OCI-LY7 (cell line): ENCODE results near the gene LIFR. TPM values are rescaled to one million over a fixed set of nuclear protein-coding genes. Genes with fewer than 3 reads are reported as not detected.

ENCODE experiments used
- BruUV-seq: library from RNA; stranded (reverse); fragments of 400-500 nt; replicated peaks from 2 replicates; lab custom pipeline; 2021; lab: Mats Ljungman, UMichigan
- CTCF ChIA-PET: fragments of 300-600 bp; sonication (Branson Sonifier 250); formaldehyde crosslinking; loops from one replicate; lab custom pipeline; 2022; ENCODE audit warnings: antibody characterized with exemption; ENCODE audit not compliant: unreplicated experiment; lab: Charles Lee
- POLR2A ChIA-PET: fragments of 300-600 bp; sonication (Branson Sonifier 250); formaldehyde crosslinking; loops from one replicate; lab custom pipeline; 2022; ENCODE audit warnings: antibody characterized with exemption; lab: Charles Lee
- DNase-seq: peaks from one replicate; pipeline ENCODE4 v3.0.0-alpha.2; 2015; ENCODE audit warnings: low spot score
- H2AFZ ChIP-seq: fragments of 200-600 bp; sonication (generic), shearing (Covaris generic); 2 replicates; pipeline ENCODE4 v1.6.1; 2014; ENCODE audit warnings: mild to moderate bottlenecking, antibody characterized with exemption, low read length, moderate library complexity
- H3K27ac ChIP-seq: fragments of 200-600 bp; sonication (generic); 2 replicates; pipeline ENCODE4 v1.5.1; 2014; ENCODE audit warnings: mixed run types, low read depth, mild to moderate bottlenecking, moderate library complexity, low read length, inconsistent platforms; ENCODE audit not compliant: poor library complexity, severe bottlenecking
- H3K36me3 ChIP-seq: fragments of 200-600 bp; sonication (generic); 2 replicates; pipeline ENCODE4 v1.6.1; 2014; ENCODE audit warnings: mild to moderate bottlenecking, antibody characterized with exemption, low read length, moderate library complexity, mixed read lengths; ENCODE audit not compliant: insufficient read depth
- H3K4me1 ChIP-seq: fragments of 200-600 bp; sonication (generic); 2 replicates; pipeline ENCODE4 v1.5.1; 2014; ENCODE audit warnings: mild to moderate bottlenecking, low read length; ENCODE audit not compliant: insufficient read depth, poor library complexity, severe bottlenecking
- H3K4me2 ChIP-seq: fragments of 200-600 bp; sonication (generic); 2 replicates; pipeline ENCODE4 v1.6.1; 2014; ENCODE audit warnings: mild to moderate bottlenecking, low read length
- H3K4me3 ChIP-seq: fragments of 200-600 bp; sonication (generic); 2 replicates; pipeline ENCODE4 v1.5.1; 2014; ENCODE audit warnings: mild to moderate bottlenecking, low read depth, low read length; ENCODE audit not compliant: poor library complexity, severe bottlenecking
- H3K79me2 ChIP-seq: fragments of 200-600 bp; sonication (generic); 2 replicates; pipeline ENCODE4 v1.6.1; 2016; ENCODE audit warnings: low read depth, mild to moderate bottlenecking, low read length, moderate library complexity, mixed read lengths; ENCODE audit not compliant: insufficient read depth
- H3K9me2 ChIP-seq: fragments of 200-600 bp; sonication (generic); 2 replicates; pipeline ENCODE4 v1.6.1; 2016; ENCODE audit warnings: mild to moderate bottlenecking, low read length, mixed read lengths; ENCODE audit not compliant: insufficient read depth
- H3K9me3 ChIP-seq: fragments of 200-600 bp; sonication (generic); 2 replicates; pipeline ENCODE4 v1.6.1; 2014; ENCODE audit warnings: mild to moderate bottlenecking, mixed run types, low read length, mixed read lengths
- H4K20me1 ChIP-seq: fragments of 200-600 bp; sonication (generic); 2 replicates; pipeline ENCODE4 v1.6.1; 2014; ENCODE audit warnings: mild to moderate bottlenecking, antibody characterized with exemption, low read length, moderate library complexity, mixed read lengths; ENCODE audit not compliant: insufficient read depth
- EZH2phosphoT487 ChIP-seq: fragments of 200-600 bp; sonication (generic); IDR thresholded peaks from 2 replicates; pipeline ENCODE4 v1.6.1; 2018; ENCODE audit warnings: low read depth, borderline replicate concordance, mild to moderate bottlenecking, mixed run types, antibody characterized with exemption, low read length, moderate library complexity, mixed read lengths
- intact Hi-C: fragments of 100-400 bp; cut with micrococcal nuclease; formaldehyde crosslinking; loops from one replicate; pipeline ENCODE4 v1.10.0; 2022; ENCODE audit not compliant: unreplicated experiment
- total RNA-seq, 2 experiments: library from RNA; depleted of rRNA in 1 of 2; stranded (reverse); fragments of >200 nt in 1 of 2; shearing (Covaris generic) in 1 of 2; gene quantifications; 2 replicates each; pipeline ENCODE4 v1.2.3, GENCODE V29; 2014 to 2022
- TF ChIP-seq, protein P1 (sequence below): fragments of 200-600 bp; sonication (generic); conservative IDR thresholded peaks from 2 replicates; pipeline ENCODE4 v1.5.1; 2014; ENCODE audit warnings: mild to moderate bottlenecking, antibody characterized with exemption, low read length, moderate library complexity, mixed read lengths

Gene LIFR
- total RNA-seq, 2 experiments from 2014 or later, result not detected

GRCh38 chr5:38555354-38556087, 925 bp downstream of the LIFR start:
- no peaks in the 10 kb centered on the region for H4K20me1 ChIP-seq
- no peak overlapping the region for H3K4me3 ChIP-seq
- no peaks in the 10 kb centered on the region for H3K9me3 ChIP-seq
- H3K4me2 ChIP-seq, result no peak overlapping the region
- H3K4me1 ChIP-seq, result no peaks in the 10 kb centered on the region
- H3K79me2 ChIP-seq, result no peaks in the 10 kb centered on the region
- ChIA-PET CTCF (no interaction called here), POLR2A (no interaction called here)
- H3K27ac ChIP-seq, result no peak overlapping the region
- H2AFZ ChIP-seq, result no peak overlapping the region
- BruUV-seq, result no TSS peak
- no peaks in the 10 kb centered on the region for H3K36me3 ChIP-seq
- no peak for DNase-seq
- no peaks in the 10 kb centered on the region for H3K9me2 ChIP-seq
- intact Hi-C loops, result no loop called here
- TF ChIP-seq EZH2phosphoT487, result no peak
- TF ChIP-seq, protein P1, sequence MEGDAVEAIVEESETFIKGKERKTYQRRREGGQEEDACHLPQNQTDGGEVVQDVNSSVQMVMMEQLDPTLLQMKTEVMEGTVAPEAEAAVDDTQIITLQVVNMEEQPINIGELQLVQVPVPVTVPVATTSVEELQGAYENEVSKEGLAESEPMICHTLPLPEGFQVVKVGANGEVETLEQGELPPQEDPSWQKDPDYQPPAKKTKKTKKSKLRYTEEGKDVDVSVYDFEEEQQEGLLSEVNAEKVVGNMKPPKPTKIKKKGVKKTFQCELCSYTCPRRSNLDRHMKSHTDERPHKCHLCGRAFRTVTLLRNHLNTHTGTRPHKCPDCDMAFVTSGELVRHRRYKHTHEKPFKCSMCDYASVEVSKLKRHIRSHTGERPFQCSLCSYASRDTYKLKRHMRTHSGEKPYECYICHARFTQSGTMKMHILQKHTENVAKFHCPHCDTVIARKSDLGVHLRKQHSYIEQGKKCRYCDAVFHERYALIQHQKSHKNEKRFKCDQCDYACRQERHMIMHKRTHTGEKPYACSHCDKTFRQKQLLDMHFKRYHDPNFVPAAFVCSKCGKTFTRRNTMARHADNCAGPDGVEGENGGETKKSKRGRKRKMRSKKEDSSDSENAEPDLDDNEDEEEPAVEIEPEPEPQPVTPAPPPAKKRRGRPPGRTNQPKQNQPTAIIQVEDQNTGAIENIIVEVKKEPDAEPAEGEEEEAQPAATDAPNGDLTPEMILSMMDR, result no peak

- no peak overlapping the region for H3K4me3 ChIP-seq
- no peak for TF ChIP-seq EZH2phosphoT487
- DNase-seq, result no peak
- CTCF ChIA-PET, result no interaction called here
- H3K4me1 ChIP-seq, result no peaks in the 10 kb centered on the region
- no peak overlapping the region for H3K4me2 ChIP-seq
- no TSS peak for BruUV-seq
- no peaks in the 10 kb centered on the region for H4K20me1 ChIP-seq
- no peaks in the 10 kb centered on the region for H3K9me2 ChIP-seq
- intact Hi-C loops, result no loop called here
- no peak overlapping the region for H2AFZ ChIP-seq
- H3K36me3 ChIP-seq, result no peaks in the 10 kb centered on the region
- H3K27ac ChIP-seq, result no peak overlapping the region
- H3K79me2 ChIP-seq, result no peaks in the 10 kb centered on the region
- H3K9me3 ChIP-seq, result no peaks in the 10 kb centered on the region
- POLR2A ChIA-PET, result no interaction called here
These were observed 1.6 kb downstream of the LIFR start for GRCh38 chr5:38554861-38555260.

DNA sequence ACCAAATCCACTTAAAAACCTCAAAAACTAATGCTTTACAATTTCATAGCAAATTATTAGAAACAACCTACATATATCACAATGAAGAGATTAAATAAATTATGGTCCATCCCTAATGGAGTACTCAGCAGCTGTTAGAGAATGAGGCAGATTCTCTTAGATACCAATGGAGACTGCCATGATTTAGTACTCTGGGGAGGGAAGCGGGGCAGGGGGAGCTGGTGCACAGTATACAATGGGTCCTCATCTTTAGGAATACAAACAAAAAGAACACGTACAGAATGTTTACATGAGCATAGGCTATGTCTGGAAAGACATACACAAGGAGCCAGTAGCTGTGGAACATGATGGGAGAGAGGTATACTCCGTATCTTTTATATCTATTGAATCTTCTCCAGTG, 2.0 kb downstream of the LIFR start:
- Histone ChIP-seq H3K27ac (no peak overlapping the region), H3K4me2 (no peak overlapping the region), H4K20me1 (no peaks in the 10 kb centered on the region), H3K79me2 (no peaks in the 10 kb centered on the region), H3K4me1 (no peaks in the 10 kb centered on the region), H3K9me2 (no peaks in the 10 kb centered on the region), H3K4me3 (no peak overlapping the region), H3K9me3 (no peaks in the 10 kb centered on the region), H2AFZ (no peak overlapping the region), H3K36me3 (no peaks in the 10 kb centered on the region)
- TF ChIP-seq EZH2phosphoT487, result no peak
- TF ChIP-seq, protein P1, result no peak
- CTCF ChIA-PET, result no interaction called here
- BruUV-seq, result no TSS peak
- POLR2A ChIA-PET, result no interaction called here
- intact Hi-C loops, result no loop called here
- no peak for DNase-seq
